MM.1S (cell line): Measurements from ENCODE around the gene C3orf33.

Source experiments
- DNase-seq: peaks from one replicate; pipeline ENCODE4 v3.0.0-alpha.2; 2015
- H2AFZ ChIP-seq: fragments of 300-600 bp; sonication (generic); 2 replicates; pipeline ENCODE4 v1.6.0; 2016; ENCODE audit warnings: antibody characterized with exemption, low read length
- H3F3A ChIP-seq: fragments of 300-600 bp; sonication (generic); 2 replicates; pipeline ENCODE4 v1.6.1; 2016; ENCODE audit warnings: mild to moderate bottlenecking, antibody characterized with exemption, low read length, moderate library complexity, mixed read lengths; ENCODE audit not compliant: insufficient read depth
- H3K27ac ChIP-seq: fragments of 300-600 bp; sonication (generic); 2 replicates; pipeline ENCODE4 v1.5.1; 2016; ENCODE audit warnings: mild to moderate bottlenecking, low read length
- H3K27me3 ChIP-seq: fragments of 300-600 bp; sonication (generic); replicated peaks from 2 replicates; pipeline ENCODE4 v1.6.0; 2016; ENCODE audit warnings: low read length; ENCODE audit not compliant: insufficient read depth
- H3K36me3 ChIP-seq: fragments of 300-600 bp; sonication (generic); replicated peaks from 2 replicates; pipeline ENCODE4 v1.6.1; 2016; ENCODE audit warnings: mild to moderate bottlenecking, low read length, mixed read lengths; ENCODE audit not compliant: insufficient read depth
- H3K4me1 ChIP-seq: fragments of 300-600 bp; sonication (generic); 2 replicates; pipeline ENCODE4 v1.6.1; 2016; ENCODE audit warnings: low read length, mixed read lengths
- H3K4me2 ChIP-seq: fragments of 300-600 bp; sonication (generic); 2 replicates; pipeline ENCODE4 v1.6.0; 2016; ENCODE audit warnings: low read depth, low read length
- H3K4me3 ChIP-seq: fragments of 300-600 bp; sonication (generic); 2 replicates; pipeline ENCODE4 v1.5.1; 2016; ENCODE audit warnings: low read length, mixed read lengths
- H3K79me2 ChIP-seq: fragments of 300-600 bp; sonication (generic); 2 replicates; pipeline ENCODE4 v1.6.1; 2016; ENCODE audit warnings: mixed run types, low read length, mixed read lengths
- H3K9ac ChIP-seq: fragments of 300-600 bp; sonication (generic); 2 replicates; pipeline ENCODE4 v1.6.1; 2016; ENCODE audit warnings: low read length, mixed read lengths
- H3K9me2 ChIP-seq: fragments of 300-600 bp; sonication (generic); replicated peaks from 2 replicates; pipeline ENCODE4 v1.6.1; 2016; ENCODE audit warnings: mild to moderate bottlenecking, low read length, mixed read lengths; ENCODE audit not compliant: insufficient read depth
- H3K9me3 ChIP-seq: fragments of 300-600 bp; sonication (generic); replicated peaks from 2 replicates; pipeline ENCODE4 v1.6.1; 2016; ENCODE audit warnings: mild to moderate bottlenecking, low read length, mixed read lengths; ENCODE audit not compliant: insufficient read depth
- H4K20me1 ChIP-seq: fragments of 300-600 bp; sonication (generic); 2 replicates; pipeline ENCODE4 v1.6.1; 2016; ENCODE audit warnings: mild to moderate bottlenecking, low read length, moderate library complexity, mixed read lengths; ENCODE audit not compliant: insufficient read depth
- EZH2 ChIP-seq: fragments of 300-600 bp; sonication (generic); optimal IDR thresholded peaks from 2 replicates; pipeline ENCODE3; 2017; ENCODE audit warnings: low read depth, mild to moderate bottlenecking, antibody characterized with exemption, low read length, mixed read lengths
- EZH2phosphoT487 ChIP-seq: fragments of 300-600 bp; sonication (generic); IDR thresholded peaks from 2 replicates; pipeline ENCODE4 v1.6.1; 2018; ENCODE audit warnings: antibody characterized with exemption, low read length
- TF ChIP-seq, protein P1 (sequence below): fragments of 300-600 bp; sonication (generic); IDR thresholded peaks from 2 replicates; pipeline ENCODE4 v1.5.1; 2016; ENCODE audit warnings: antibody characterized with exemption, low read length, mixed read lengths

The C3orf33 gene, protein sequence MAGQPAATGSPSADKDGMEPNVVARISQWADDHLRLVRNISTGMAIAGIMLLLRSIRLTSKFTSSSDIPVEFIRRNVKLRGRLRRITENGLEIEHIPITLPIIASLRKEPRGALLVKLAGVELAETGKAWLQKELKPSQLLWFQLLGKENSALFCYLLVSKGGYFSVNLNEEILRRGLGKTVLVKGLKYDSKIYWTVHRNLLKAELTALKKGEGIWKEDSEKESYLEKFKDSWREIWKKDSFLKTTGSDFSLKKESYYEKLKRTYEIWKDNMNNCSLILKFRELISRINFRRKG

DNA sequence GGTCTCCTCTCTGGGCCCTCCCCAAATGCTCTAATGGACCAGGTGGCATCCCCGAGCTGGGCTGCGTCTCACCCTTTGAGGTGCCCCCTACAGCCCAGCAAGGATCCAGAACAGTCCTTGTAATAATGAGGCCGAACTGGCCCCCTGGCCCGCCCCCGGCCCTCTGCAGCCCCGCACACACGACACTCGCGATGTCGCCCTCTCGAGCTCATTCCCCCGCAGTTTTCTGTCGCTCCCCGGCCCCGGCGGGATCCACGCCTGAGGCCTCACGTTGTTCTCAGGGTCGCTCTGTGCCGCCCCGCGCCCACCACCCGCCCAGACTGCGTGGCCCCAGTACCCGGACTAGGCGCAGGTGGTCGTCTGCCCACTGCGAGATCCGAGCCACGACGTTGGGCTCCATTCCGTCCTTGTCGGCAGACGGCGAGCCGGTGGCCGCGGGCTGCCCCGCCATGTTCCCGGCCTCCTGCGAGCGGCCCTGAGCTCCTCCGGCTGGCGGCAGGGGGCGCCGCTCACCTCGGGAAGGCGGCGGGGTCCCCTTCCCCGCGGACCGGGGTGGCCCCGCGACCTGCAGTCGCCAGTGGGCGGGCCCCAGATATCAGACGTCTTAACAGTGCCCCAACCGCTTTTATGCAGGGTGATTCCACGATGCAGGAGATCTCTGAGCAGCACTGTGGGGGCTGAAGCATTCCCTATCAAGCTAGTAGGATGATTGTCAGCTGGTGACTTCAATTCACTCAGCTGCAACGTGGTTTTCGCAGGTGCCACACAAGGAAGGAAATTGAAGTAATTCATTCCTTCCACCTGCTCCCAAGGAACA, at the start of gene C3orf33:
C3orf33 (minus strand) TSS at position 477 of the 817 bp plus-strand sequence; CDS start at position 451, 26 bp downstream.
- no peak for TF ChIP-seq EZH2phosphoT487
- TF ChIP-seq, protein P1, sequence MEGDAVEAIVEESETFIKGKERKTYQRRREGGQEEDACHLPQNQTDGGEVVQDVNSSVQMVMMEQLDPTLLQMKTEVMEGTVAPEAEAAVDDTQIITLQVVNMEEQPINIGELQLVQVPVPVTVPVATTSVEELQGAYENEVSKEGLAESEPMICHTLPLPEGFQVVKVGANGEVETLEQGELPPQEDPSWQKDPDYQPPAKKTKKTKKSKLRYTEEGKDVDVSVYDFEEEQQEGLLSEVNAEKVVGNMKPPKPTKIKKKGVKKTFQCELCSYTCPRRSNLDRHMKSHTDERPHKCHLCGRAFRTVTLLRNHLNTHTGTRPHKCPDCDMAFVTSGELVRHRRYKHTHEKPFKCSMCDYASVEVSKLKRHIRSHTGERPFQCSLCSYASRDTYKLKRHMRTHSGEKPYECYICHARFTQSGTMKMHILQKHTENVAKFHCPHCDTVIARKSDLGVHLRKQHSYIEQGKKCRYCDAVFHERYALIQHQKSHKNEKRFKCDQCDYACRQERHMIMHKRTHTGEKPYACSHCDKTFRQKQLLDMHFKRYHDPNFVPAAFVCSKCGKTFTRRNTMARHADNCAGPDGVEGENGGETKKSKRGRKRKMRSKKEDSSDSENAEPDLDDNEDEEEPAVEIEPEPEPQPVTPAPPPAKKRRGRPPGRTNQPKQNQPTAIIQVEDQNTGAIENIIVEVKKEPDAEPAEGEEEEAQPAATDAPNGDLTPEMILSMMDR: peak; percentile 94
- no peaks in the 10 kb centered on the region for H3F3A ChIP-seq
- H3K9me2 ChIP-seq: no peaks in the 10 kb centered on the region
- peak within 1 kb of the TSS; percentile 94 for H3K4me3 ChIP-seq
- no peaks in the 10 kb centered on the region for H3K9me3 ChIP-seq
- DNase-seq: peak; percentile 84
- H3K79me2 ChIP-seq: no peaks in the 10 kb centered on the region
- no peaks in the 10 kb centered on the region for H3K27me3 ChIP-seq
- H4K20me1 ChIP-seq: no peaks in the 10 kb centered on the region
- peaks cover 4% of the 10 kb centered on the region; the same call in 1 of the 2 replicates for H3K4me1 ChIP-seq
- peak within 1 kb of the TSS; percentile 84 for H3K4me2 ChIP-seq
- H3K9ac ChIP-seq: peak within 1 kb of the TSS; percentile 85
- H3K36me3 ChIP-seq: no peaks in the 10 kb centered on the region
- H2AFZ ChIP-seq: peak within 1 kb of the TSS; percentile 100
- no peak within 1 kb of the TSS for H3K27ac ChIP-seq

DNA sequence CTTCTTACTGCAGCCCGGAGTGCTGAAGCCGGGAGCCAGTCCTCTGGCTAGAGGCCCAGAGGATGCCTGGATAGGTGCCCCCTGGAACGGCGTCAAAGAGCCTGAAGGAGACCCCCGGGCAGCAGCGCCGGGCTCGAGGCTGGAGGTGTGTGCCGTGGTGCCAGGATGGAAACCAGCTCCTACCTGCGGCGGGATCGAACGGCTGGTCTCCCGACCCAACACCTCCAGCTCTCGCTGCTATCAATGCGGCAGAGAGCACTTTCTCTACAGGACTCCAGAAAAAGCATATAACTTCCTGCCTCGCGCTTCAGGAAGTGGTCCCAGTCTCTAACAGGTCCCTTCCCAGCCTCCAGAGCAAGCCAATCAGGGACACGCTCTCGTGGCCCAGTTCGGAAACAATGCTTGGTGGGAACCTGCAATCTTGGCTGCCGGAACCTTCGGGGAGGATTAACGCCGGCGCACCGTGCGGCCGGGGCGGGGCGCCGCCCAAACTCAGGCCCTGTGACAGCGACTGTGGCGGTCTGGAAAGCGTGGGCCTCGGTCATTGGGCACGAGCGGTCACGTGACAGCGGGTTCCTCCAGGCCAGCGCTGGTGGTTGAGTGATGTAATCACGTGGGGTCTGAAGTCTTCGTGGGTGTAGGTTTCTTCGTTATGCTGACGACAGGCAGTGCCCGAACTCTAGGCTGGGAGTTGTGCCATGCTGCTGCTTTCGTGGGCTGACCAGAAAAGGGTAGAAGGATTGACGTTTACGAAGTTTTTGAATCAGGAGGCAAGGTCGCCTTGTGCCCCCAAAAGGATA, 48.3 kb upstream of the C3orf33 start, which contains the start of gene SLC33A1:
SLC33A1 (minus strand) TSS at position 287 of the 800 bp plus-strand sequence. CDS start 430 bp downstream, outside the sequence.
- peaks cover 22% of the 10 kb centered on the region for H3F3A ChIP-seq
- no peaks in the 10 kb centered on the region for H3K9me2 ChIP-seq
- no peaks in the 10 kb centered on the region for H3K9me3 ChIP-seq
- H2AFZ ChIP-seq: peak within 1 kb of the TSS; percentile 76
- H3K4me3 ChIP-seq: peak within 1 kb of the TSS; percentile 82
- peaks cover 45% of the 10 kb centered on the region for H3K79me2 ChIP-seq
- H3K4me2 ChIP-seq: peak within 1 kb of the TSS; percentile 92
- H3K4me1 ChIP-seq: peaks cover 15% of the 10 kb centered on the region
- peak; percentile 100 for DNase-seq
- 0 out of 2 replicates have a peak, but pooled peaks cover 3% of the 10 kb centered on the region for H3K36me3 ChIP-seq
- H3K9ac ChIP-seq: peak within 1 kb of the TSS; percentile 81
- 0 out of 2 replicates have a peak, but pooled peaks cover 6% of the 10 kb centered on the region for H4K20me1 ChIP-seq
- H3K27me3 ChIP-seq: no peaks in the 10 kb centered on the region
- TF ChIP-seq EZH2phosphoT487: no peak
- no peak for TF ChIP-seq EZH2
- TF ChIP-seq, protein P1: no peak
- H3K27ac ChIP-seq: peak within 1 kb of the TSS; percentile 81
